WTC11 (cell line): Measurements from ENCODE around the gene FOXC1. TPM values are rescaled to one million over a fixed set of nuclear protein-coding genes. Genes with fewer than 3 reads are reported as not detected.

ENCODE experiments used
- ATAC-seq: fragments of 200-7000 bp; cut with Tn5 transposase; 2 replicates; pipeline ENCODE4 v1.10.0; 2021; ENCODE audit warnings: mild to moderate bottlenecking, moderate library complexity
- CTCF ChIA-PET: fragments of 300-600 bp; sonication (Branson Sonifier 250); formaldehyde crosslinking; loops from one replicate; lab custom pipeline; 2021; ENCODE audit warnings: antibody characterized with exemption; lab: Charles Lee
- POLR2A ChIA-PET: fragments of 350-600 bp; sonication (Branson Sonifier 250); formaldehyde crosslinking; loops from one replicate; lab custom pipeline; 2021; ENCODE audit warnings: antibody characterized with exemption; lab: Charles Lee
- DNase-seq: peaks from one replicate; pipeline ENCODE4 v3.0.0; 2021; ENCODE audit warnings: low spot score
- H3K27ac Mint-ChIP-seq: 2 replicates; pipeline ENCODE4 v1.8.0; 2021; ENCODE audit warnings: mixed read lengths
- H3K27me3 Mint-ChIP-seq: 2 replicates; pipeline ENCODE4 v1.8.0; 2021; ENCODE audit warnings: low read depth, mild to moderate bottlenecking, moderate library complexity, mixed read lengths
- H3K36me3 Mint-ChIP-seq: 2 replicates; pipeline ENCODE4 v1.8.0; 2021; ENCODE audit warnings: mixed read lengths
- H3K4me1 Mint-ChIP-seq: 2 replicates; pipeline ENCODE4 v1.8.0; 2022; ENCODE audit warnings: mixed read lengths
- H3K4me3 Mint-ChIP-seq: 2 replicates; pipeline ENCODE4 v1.8.0; 2021; ENCODE audit warnings: mild to moderate bottlenecking, moderate library complexity, mixed read lengths
- H3K9me3 Mint-ChIP-seq: 2 replicates; pipeline ENCODE4 v1.8.0; 2021; ENCODE audit warnings: mixed read lengths
- ARID4B ChIP-seq: sonication (generic); formaldehyde crosslinking; IDR thresholded peaks from 2 replicates; pipeline ENCODE4 v1.8.0; 2023; ENCODE audit warnings: missing genetic modification reagents, mild to moderate bottlenecking, borderline replicate concordance
- ATF2 ChIP-seq: sonication (generic); formaldehyde crosslinking; IDR thresholded peaks from 2 replicates; pipeline ENCODE4 v1.8.1; 2022; ENCODE audit warnings: low read depth, missing genetic modification reagents, borderline replicate concordance
- ATF6 ChIP-seq: sonication (generic); formaldehyde crosslinking; IDR thresholded peaks from 2 replicates; pipeline ENCODE4 v1.8.1; 2023; ENCODE audit warnings: mild to moderate bottlenecking, missing genetic modification reagents
- E2F4 ChIP-seq: sonication (generic); formaldehyde crosslinking; IDR thresholded peaks from 2 replicates; pipeline ENCODE4 v1.8.1; 2022; ENCODE audit warnings: low read depth, mild to moderate bottlenecking, moderate library complexity, missing genetic modification reagents, borderline replicate concordance
- E2F5 ChIP-seq: sonication (generic); formaldehyde crosslinking; IDR thresholded peaks from 2 replicates; pipeline ENCODE4 v1.8.1; 2022; ENCODE audit warnings: mild to moderate bottlenecking, moderate library complexity, missing genetic modification reagents
- FOXJ3 ChIP-seq: sonication (generic); formaldehyde crosslinking; IDR thresholded peaks from 2 replicates; pipeline ENCODE4 v1.9.0; 2021; ENCODE audit warnings: missing genetic modification reagents, mild to moderate bottlenecking, borderline replicate concordance
- GTF2I ChIP-seq: fragments of 250-450 bp; sonication (Bioruptor Pico); conservative IDR thresholded peaks from 2 replicates; pipeline ENCODE4 v1.4.0; 2021; ENCODE audit warnings: mild to moderate bottlenecking
- PRDM15 ChIP-seq: sonication (generic); formaldehyde crosslinking; IDR thresholded peaks from 2 replicates; pipeline ENCODE4 v1.8.0; 2022; ENCODE audit warnings: missing genetic modification reagents
- PRRX2 ChIP-seq: fragments of 250-450 bp; sonication (Bioruptor Pico); IDR thresholded peaks from 2 replicates; pipeline ENCODE4 v1.8.0; 2021; ENCODE audit warnings: mild to moderate bottlenecking
- TCF7 ChIP-seq: sonication (generic); formaldehyde crosslinking; IDR thresholded peaks from 2 replicates; pipeline ENCODE4 v1.8.0; 2022; ENCODE audit warnings: mild to moderate bottlenecking, low read depth, missing genetic modification reagents, moderate library complexity
- ZNF232 ChIP-seq: sonication (generic); formaldehyde crosslinking; IDR thresholded peaks from 2 replicates; pipeline ENCODE4 v1.8.0; 2022; ENCODE audit warnings: mild to moderate bottlenecking, missing genetic modification reagents
- ZNF423 ChIP-seq: fragments of 250-450 bp; sonication (Bioruptor Pico); IDR thresholded peaks from 2 replicates; pipeline ENCODE4 v2.1.2; 2022; ENCODE audit warnings: mild to moderate bottlenecking, moderate library complexity
- ZNF671 ChIP-seq: fragments of 250-450 bp; sonication (Bioruptor Pico); IDR thresholded peaks from 2 replicates; pipeline ENCODE4 v1.8.0; 2021; ENCODE audit warnings: mild to moderate bottlenecking
- ZSCAN18 ChIP-seq: fragments of 250-450 bp; sonication (Bioruptor Pico); IDR thresholded peaks from 2 replicates; pipeline ENCODE4 v2.1.2; 2022; ENCODE audit warnings: mild to moderate bottlenecking, moderate library complexity
- total RNA-seq: library from RNA; stranded (reverse); gene quantifications from 3 replicates; pipeline ENCODE4 v1.2.3, GENCODE V29; 2021

FOXC1 gene
- total RNA-seq, 1 experiment from 2014 or later, result 10.7 TPM

GRCh38 chr6:1562171-1562955 lies 47.4 kb upstream of the FOXC1 start (continued):
- TF ChIP-seq E2F5 (no peak), E2F4 (CRISPR knock-in tag) (no peak), GTF2I (CRISPR knock-in tag) (no peak), ATF2 (no peak), TCF7 (no peak), ZNF232 (CRISPR knock-in tag) (no peak), ATF6 (CRISPR knock-in tag) (no peak), ZSCAN18 (no peak), PRDM15 (no peak)
- TF ChIP-seq, all 79 proteins: peak for 0

GRCh38 chr6:1569377-1569776 lies 40.3 kb upstream of the FOXC1 start:
- ATAC-seq (no peak), DNase-seq (no peak)
- Mint-ChIP-seq H3K4me3 (no peak overlapping the region), H3K36me3 (no peaks in the 10 kb centered on the region; the same call in 1 of the 2 replicates), H3K27ac (no peak overlapping the region)
- CTCF ChIA-PET, result no interaction called here
- TF ChIP-seq ZNF423, result no peak
- TF ChIP-seq, all 79 proteins: peak for 0
- Mint-ChIP-seq H3K27me3 (no peaks in the 10 kb centered on the region; the same call in 1 of the 2 replicates), H3K9me3 (peaks cover 15% of the 10 kb centered on the region), H3K4me1 (peaks cover 10% of the 10 kb centered on the region)
- POLR2A ChIA-PET, result no interaction called here

GRCh38 chr6:1570848-1571247 lies 38.9 kb upstream of the FOXC1 start:
- H3K4me3 Mint-ChIP-seq, result no peak overlapping the region
- ChIA-PET CTCF (no interaction called here), POLR2A (no interaction called here)
- H3K27me3 Mint-ChIP-seq, result no peaks in the 10 kb centered on the region; the same call in 1 of the 2 replicates
- peaks cover 15% of the 10 kb centered on the region for H3K9me3 Mint-ChIP-seq
- peaks cover 25% of the 10 kb centered on the region for H3K4me1 Mint-ChIP-seq
- H3K36me3 Mint-ChIP-seq, result no peaks in the 10 kb centered on the region; the same call in 1 of the 2 replicates
- no peak for DNase-seq
- ATAC-seq, result no peak
- no peak overlapping the region for H3K27ac Mint-ChIP-seq
- TF ChIP-seq ZNF671 (CRISPR knock-in tag) (no peak), PRRX2 (no peak), ATF2 (no peak), FOXJ3 (no peak), ARID4B (CRISPR knock-in tag) (no peak)
